Fibroblast of the conjunctiva (primary cell): Measurements from ENCODE around the gene PCDHGA9.
"Not testable (repeated sequence)": the region's sequence is repeated elsewhere in the genome, so short reads cannot be mapped to it uniquely, and the experiment has no call there.

Source experiments
- DNase-seq: peaks from one replicate; pipeline ENCODE4 v3.0.0-alpha.2; 2010; ENCODE audit warnings: low read depth

The PCDHGA9 gene

DNA sequence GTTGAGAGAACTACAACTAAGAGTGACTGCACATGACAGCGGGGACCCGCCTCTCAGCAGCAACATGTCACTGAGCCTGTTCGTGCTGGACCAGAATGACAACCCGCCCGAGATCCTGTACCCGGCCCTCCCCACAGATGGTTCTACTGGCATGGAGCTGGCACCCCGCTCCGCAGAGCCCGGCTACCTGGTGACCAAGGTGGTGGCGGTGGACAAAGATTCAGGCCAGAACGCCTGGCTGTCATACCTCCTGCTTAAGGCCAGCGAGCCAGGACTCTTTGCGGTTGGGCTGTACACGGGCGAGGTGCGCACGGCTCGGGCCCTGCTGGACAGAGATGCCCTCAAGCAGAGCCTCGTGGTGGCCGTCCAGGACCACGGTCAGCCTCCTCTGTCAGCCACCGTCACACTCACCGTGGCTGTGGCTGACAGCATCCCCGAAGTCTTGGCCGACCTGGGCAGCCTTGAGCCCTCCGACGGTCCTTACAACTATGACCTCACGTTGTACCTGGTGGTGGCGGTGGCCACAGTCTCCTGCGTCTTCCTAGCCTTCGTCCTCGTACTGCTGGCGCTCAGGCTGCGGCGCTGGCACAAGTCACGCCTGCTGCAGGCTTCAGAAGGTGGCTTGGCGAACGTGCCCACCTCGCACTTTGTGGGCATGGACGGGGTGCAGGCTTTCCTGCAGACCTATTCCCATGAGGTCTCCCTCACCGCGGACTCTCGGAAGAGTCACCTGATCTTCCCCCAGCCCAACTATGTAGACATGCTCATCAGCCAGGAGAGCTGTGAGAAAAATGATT lies 17.9 kb upstream of the PCDHGA9 start:
- no peak for DNase-seq

GRCh38 chr5:141387557-141388311 lies 14.8 kb upstream of the PCDHGA9 start, which contains the start of gene PCDHGB4:
Gene PCDHGB4, plus strand, starts transcription at chr5:141387698. Its CDS starts 187 bp downstream, at chr5:141387885.
- DNase-seq = not testable (repeated sequence)

- no peak for DNase-seq
Measured at GRCh38 chr5:141388661-141389060, 13.9 kb upstream of the PCDHGA9 start.

DNA sequence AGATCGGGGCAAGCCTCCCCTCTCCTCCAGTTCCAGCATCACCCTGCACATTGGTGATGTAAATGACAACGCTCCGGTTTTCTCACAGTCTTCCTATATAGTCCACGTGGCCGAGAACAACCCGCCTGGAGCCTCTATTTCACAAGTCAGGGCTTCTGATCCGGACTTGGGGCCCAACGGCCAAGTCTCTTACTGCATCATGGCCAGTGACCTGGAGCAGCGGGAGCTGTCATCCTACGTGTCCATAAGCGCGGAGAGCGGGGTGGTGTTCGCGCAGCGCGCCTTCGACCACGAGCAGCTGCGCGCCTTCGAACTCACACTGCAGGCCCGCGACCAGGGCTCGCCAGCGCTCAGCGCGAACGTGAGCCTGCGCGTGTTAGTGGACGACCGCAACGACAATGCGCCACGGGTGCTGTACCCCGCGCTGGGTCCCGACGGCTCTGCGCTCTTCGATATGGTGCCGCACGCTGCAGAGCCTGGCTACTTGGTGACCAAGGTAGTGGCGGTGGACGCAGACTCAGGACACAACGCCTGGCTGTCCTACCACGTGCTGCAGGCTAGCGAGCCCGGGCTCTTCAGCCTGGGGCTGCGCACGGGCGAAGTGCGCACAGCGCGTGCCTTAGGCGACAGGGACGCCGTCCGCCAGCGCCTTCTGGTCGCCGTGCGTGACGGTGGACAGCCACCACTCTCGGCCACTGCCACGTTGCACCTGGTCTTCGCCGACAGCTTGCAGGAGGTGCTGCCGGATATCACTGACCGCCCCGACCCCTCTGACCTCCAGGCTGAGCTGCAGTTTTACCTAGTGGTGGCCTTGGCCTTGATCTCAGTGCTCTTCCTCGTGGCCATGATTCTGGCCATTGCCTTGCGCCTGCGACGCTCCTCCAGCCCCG lies 13.2 kb upstream of the PCDHGA9 start:
- no peak for DNase-seq

DNA sequence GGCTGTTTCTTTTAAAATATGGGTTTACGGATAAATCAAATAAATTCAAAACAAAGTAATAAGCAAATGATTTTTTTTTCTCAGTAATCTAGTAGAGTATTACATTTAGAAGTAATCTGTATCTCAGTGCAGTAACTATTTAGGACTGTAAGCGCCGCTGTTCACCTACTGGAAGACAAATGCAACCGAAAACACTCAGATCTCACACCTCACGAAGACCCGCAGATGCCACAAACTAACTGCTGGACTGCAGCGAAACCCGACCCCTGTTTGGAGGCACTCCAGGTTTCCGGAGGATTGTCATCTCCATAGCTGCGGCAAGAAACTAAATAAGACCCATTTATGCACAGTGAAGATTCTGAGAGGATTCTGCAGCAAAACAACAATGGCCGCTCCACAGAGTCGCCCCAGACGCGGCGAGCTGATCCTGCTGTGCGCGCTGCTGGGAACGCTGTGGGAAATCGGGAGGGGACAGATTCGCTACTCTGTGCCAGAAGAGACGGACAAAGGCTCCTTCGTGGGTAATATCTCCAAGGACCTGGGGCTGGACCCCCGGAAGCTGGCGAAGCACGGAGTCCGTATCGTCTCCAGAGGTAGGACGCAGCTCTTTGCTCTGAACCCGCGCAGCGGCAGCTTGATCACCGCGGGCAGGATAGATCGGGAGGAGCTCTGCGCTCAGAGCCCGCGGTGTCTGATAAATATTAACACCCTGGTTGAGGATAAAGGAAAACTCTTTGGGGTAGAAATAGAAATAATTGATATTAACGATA lies 10.0 kb upstream of the PCDHGA9 start, which contains the start of gene PCDHGA8:
Gene PCDHGA8, plus strand, starts transcription at position 205 of the 770 bp plus-strand sequence. Its CDS starts 181 bp downstream, at position 386.
- DNase-seq = no peak

DNA sequence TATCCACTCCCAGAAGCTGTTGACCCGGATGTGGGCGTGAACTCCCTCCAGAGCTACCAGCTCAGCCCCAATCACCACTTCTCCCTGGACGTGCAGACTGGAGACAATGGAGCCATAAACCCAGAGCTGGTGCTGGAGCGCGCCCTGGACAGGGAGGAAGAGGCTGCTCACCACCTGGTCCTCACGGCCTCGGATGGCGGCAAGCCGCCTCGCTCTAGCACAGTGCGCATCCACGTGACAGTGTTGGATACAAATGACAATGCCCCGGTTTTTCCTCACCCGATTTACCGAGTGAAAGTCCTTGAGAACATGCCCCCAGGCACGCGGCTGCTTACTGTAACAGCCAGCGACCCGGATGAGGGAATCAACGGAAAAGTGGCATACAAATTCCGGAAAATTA lies 9.3 kb upstream of the PCDHGA9 start:
- DNase-seq = no peak

DNA sequence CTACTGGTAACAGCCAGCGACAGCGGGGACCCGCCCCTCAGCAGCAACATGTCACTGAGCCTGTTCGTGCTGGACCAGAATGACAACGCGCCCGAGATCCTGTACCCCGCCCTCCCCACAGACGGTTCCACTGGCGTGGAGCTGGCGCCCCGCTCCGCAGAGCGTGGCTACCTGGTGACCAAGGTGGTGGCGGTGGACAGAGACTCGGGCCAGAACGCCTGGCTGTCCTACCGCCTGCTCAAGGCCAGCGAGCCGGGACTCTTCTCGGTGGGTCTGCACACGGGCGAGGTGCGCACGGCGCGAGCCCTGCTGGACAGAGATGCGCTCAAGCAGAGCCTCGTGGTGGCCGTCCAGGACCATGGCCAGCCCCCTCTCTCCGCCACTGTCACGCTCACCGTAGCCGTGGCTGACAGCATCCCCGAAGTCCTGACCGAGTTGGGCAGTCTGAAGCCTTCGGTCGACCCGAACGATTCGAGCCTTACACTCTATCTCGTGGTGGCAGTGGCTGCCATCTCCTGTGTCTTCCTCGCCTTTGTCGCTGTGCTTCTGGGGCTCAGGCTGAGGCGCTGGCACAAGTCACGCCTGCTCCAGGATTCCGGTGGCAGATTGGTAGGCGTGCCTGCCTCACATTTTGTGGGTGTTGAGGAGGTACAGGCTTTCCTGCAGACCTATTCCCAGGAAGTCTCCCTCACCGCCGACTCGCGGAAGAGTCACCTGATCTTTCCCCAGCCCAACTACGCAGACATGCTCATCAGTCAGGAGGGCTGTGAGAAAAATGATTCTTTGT lies 8.0 kb upstream of the PCDHGA9 start:
- not testable (repeated sequence) for DNase-seq

DNA sequence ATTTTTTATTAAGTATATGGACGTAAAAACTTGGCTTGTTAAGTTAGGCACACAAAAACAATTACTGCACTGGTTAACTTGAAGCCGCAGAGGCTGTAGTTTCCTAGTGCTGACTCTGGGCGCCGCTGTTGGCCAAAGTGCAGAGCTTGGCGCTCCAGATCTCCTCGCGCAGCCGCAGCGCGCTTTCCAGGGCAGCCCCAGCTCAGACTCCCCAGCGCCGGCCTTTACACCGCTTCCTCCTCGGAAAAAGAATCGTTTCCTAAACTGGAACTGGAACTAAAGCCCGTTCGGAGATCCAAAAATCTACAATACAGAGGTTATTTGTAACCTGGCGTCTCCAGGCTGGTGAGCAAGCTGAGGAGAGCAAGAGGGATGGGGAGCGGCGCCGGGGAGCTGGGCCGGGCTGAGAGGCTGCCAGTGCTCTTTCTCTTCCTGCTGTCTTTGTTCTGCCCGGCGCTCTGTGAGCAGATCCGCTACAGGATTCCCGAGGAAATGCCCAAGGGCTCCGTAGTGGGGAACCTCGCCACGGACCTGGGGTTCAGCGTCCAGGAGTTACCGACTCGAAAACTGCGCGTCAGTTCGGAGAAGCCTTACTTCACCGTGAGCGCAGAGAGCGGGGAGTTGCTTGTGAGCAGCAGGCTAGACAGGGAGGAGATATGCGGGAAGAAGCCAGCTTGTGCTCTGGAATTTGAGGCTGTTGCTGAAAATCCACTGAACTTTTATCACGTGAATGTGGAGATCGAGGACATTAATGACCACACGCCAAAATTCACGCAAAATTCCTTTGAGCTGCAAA lies 4.6 kb upstream of the PCDHGA9 start, which contains the start of gene PCDHGB5:
Gene PCDHGB5, plus strand, starts transcription at position 192 of the 796 bp plus-strand sequence. Its CDS starts 181 bp downstream, at position 373.
- not testable (repeated sequence) for DNase-seq

- no peak for DNase-seq
Measured at GRCh38 chr5:141398608-141399007, 4.0 kb upstream of the PCDHGA9 start.

- DNase-seq = no peak
Measured at GRCh38 chr5:141399555-141400258, 2.9 kb upstream of the PCDHGA9 start.

GRCh38 chr5:141403387-141403786 lies 809 bp downstream of the PCDHGA9 start:
- DNase-seq = no peak

- DNase-seq = not testable (repeated sequence)
Measured at GRCh38 chr5:141407790-141408505, 5.4 kb downstream of the PCDHGA9 start, which contains the start of gene PCDHGB6. Gene PCDHGB6, plus strand, starts transcription at chr5:141408021. Its CDS starts 182 bp downstream, at chr5:141408203.

DNA sequence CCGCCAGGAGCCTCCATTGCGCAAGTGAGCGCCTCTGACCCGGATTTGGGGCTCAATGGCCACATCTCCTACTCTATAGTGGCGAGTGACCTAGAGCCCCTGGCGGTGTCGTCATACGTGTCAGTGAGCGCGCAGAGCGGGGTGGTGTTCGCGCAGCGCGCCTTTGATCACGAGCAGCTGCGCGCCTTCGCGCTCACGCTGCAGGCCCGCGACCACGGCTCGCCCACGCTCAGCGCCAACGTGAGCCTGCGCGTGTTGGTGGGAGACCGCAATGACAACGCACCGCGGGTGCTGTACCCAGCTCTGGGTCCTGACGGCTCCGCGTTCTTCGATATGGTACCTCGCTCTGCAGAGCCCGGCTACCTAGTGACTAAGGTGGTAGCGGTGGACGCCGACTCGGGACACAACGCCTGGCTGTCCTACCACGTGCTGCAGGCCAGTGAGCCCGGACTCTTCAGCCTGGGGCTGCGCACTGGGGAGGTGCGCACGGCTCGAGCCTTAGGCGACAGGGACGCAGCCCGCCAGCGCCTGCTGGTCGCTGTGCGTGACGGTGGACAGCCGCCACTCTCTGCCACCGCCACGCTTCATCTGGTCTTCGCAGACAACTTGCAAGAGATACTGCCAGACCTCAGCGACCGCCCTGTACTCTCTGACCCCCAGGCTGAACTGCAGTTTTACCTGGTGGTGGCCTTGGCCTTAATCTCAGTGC lies 7.2 kb downstream of the PCDHGA9 start:
- DNase-seq = no peak

- DNase-seq = no peak
Measured at GRCh38 chr5:141411575-141411974, 9.0 kb downstream of the PCDHGA9 start.

- DNase-seq = peak; percentile 49
Measured at GRCh38 chr5:141412854-141413539, 10.4 kb downstream of the PCDHGA9 start, which contains the start of gene PCDHGA10. Gene PCDHGA10, plus strand, starts transcription at chr5:141412987. Its CDS starts 189 bp downstream, at chr5:141413176.

- no peak for DNase-seq
Measured at GRCh38 chr5:141413540-141414069, 11.0 kb downstream of the PCDHGA9 start.
